Activated CD4-positive, alpha-beta T cell treated with anti-CD3 and anti-CD28 coated beads, Interleukin-2, Interleukin-4, amounts not matched to agents 100 ng/mL and 50 ng/mL, durations not matched to agents 16 hours and 8 hours (primary cell): ENCODE data around the gene TEC.
A peak's percentile ranks its signal among the peaks of the same experiment; 100 is the strongest.
"Not testable (repeated sequence)": the region's sequence is repeated elsewhere in the genome, so short reads cannot be mapped to it uniquely, and the experiment has no call there.

Experiments
- DNase-seq: peaks from one replicate; pipeline ENCODE4 v3.0.0-alpha.2; 2020; ENCODE audit warnings: low spot score

Gene TEC

GRCh38 chr4:48268956-48269860 is at the start of gene TEC:
Gene TEC (minus strand): TSS chr4:48269838. CDS start chr4:48228614, 41,224 bp downstream.
- peak; percentile 31 for DNase-seq

- DNase-seq, result peak; percentile 38
Measured at GRCh38 chr4:48315728-48316630, 46.3 kb upstream of the TEC start.

- DNase-seq, result not testable (repeated sequence)
Measured at GRCh38 chr4:48314746-48315145, 45.1 kb upstream of the TEC start.

GRCh38 chr4:48311896-48312295 is 42.3 kb upstream of the TEC start:
- DNase-seq, result no peak

- no peak for DNase-seq
Measured at GRCh38 chr4:48308901-48309300, 39.3 kb upstream of the TEC start.

GRCh38 chr4:48307528-48307927 is 37.9 kb upstream of the TEC start:
- no peak for DNase-seq

GRCh38 chr4:48305508-48305907 is 35.9 kb upstream of the TEC start:
- no peak for DNase-seq

- no peak for DNase-seq
Measured at GRCh38 chr4:48300004-48300403, 30.4 kb upstream of the TEC start.

GRCh38 chr4:48299560-48299959 is 29.9 kb upstream of the TEC start:
- DNase-seq, result no peak

- DNase-seq, result no peak
Measured at GRCh38 chr4:48297256-48297846, 27.7 kb upstream of the TEC start.

GRCh38 chr4:48296365-48296764 is 26.7 kb upstream of the TEC start:
- no peak for DNase-seq

- no peak for DNase-seq
Measured at GRCh38 chr4:48295116-48295515, 25.5 kb upstream of the TEC start.

- DNase-seq, result not testable (repeated sequence)
Measured at GRCh38 chr4:48292218-48292790, 22.7 kb upstream of the TEC start.

GRCh38 chr4:48290146-48290772 is 20.6 kb upstream of the TEC start:
- peak; percentile 15 for DNase-seq

GRCh38 chr4:48286060-48286459 is 16.4 kb upstream of the TEC start:
- not testable (repeated sequence) for DNase-seq

GRCh38 chr4:48285640-48286039 is 16.0 kb upstream of the TEC start:
- not testable (repeated sequence) for DNase-seq

- no peak for DNase-seq
Measured at GRCh38 chr4:48275686-48276085, 6.0 kb upstream of the TEC start.

- peak; percentile 35 for DNase-seq
Measured at GRCh38 chr4:48275247-48275646, 5.6 kb upstream of the TEC start.

GRCh38 chr4:48271626-48272025 is 2.0 kb upstream of the TEC start:
- no peak for DNase-seq

- DNase-seq, result no peak
Measured at GRCh38 chr4:48270951-48271473, 1.4 kb upstream of the TEC start.

- no peak for DNase-seq
Measured at GRCh38 chr4:48270523-48270897, 872 bp upstream of the TEC start.
